HepG2 (cell line): ENCODE data around the gene C13orf42. TPM values are rescaled to one million over a fixed set of nuclear protein-coding genes. Genes with fewer than 3 reads are reported as not detected.

Experiments
- ATAC-seq: fragments of 200-7000 bp; cut with Tn5 transposase; 3 replicates; pipeline ENCODE4 v1.9.1; 2020; ENCODE audit warnings: mild to moderate bottlenecking, moderate library complexity
- BruUV-seq: library from RNA; stranded (reverse); fragments of 400-500 nt; replicated peaks from 2 replicates; lab custom pipeline; 2021; lab: Mats Ljungman, UMichigan
- CTCF ChIA-PET: fragments of 300-600 bp; formaldehyde crosslinking; extraction: SDS; loops from one replicate; lab custom pipeline; 2021; ENCODE audit warnings: low total read pairs, inconsistent platforms, low intra/inter-chr PET ratio; lab: Yijun Ruan, JAX
- POLR2A ChIA-PET: fragments of 350-600 bp; sonication (Branson Sonifier 250); formaldehyde crosslinking; loops from one replicate; lab custom pipeline; 2020; ENCODE audit warnings: antibody characterized with exemption, inconsistent platforms; lab: Yijun Ruan, JAX
- DNase-seq: peaks from one replicate; pipeline ENCODE4 v3.0.0-alpha.2; 2015; ENCODE audit warnings: low spot score
- FAIRE-seq: peaks from 3 replicates; lab custom pipeline; 2011; peaks lifted over from hg19 to GRCh38; lab: Jason Lieb, UNC
- H2AFZ ChIP-seq: one replicate; pipeline ENCODE4 v1.6.1; 2011; ENCODE audit warnings: low read length, inconsistent platforms
- H3K27ac ChIP-seq: fragments of 300-600 bp; 3 replicates; pipeline ENCODE4 v1.8.0; 2011; ENCODE audit warnings: mixed run types, mild to moderate bottlenecking, mixed read lengths, low read length, inconsistent platforms; ENCODE audit not compliant: insufficient read depth; ENCODE audit errors: extremely low read length
- H3K27me3 ChIP-seq, 2 experiments: fragments of 200-600 bp in 1 of 2; 2 replicates in 1 of 2; 3 replicates in 1 of 2; pipeline versions ENCODE4 v1.6.0 to v1.8.0; 2011; ENCODE audit warnings: low read length in 2 of 2, mild to moderate bottlenecking in 2 of 2, moderate library complexity in 2 of 2, inconsistent platforms in 1 of 2; ENCODE audit not compliant: insufficient read depth in 2 of 2, control insufficient read depth in 1 of 2
- H3K36me3 ChIP-seq, 2 experiments: fragments of 200-600 bp in 1 of 2; replicated peaks in 1 of 2; 2 replicates in 1 of 2; 3 replicates in 1 of 2; pipeline versions ENCODE4 v1.5.1 to v1.8.0; 2011; ENCODE audit warnings: low read length in 2 of 2, inconsistent platforms in 1 of 2; ENCODE audit not compliant: insufficient read depth in 2 of 2, control insufficient read depth in 1 of 2
- H3K4me1 ChIP-seq: 2 replicates; pipeline ENCODE4 v1.5.1; 2012; ENCODE audit warnings: low read length, inconsistent platforms; ENCODE audit not compliant: insufficient read depth
- H3K4me2 ChIP-seq: 2 replicates; pipeline ENCODE4 v1.6.0; 2011; ENCODE audit warnings: low read depth, low read length, inconsistent platforms
- H3K4me3 ChIP-seq, 3 experiments: fragments of 200-600 bp in 1 of 3; sonication (generic), shearing (Covaris generic) in 1 of 3; replicated peaks in 1 of 3; 2 replicates each; pipeline ENCODE4 v1.5.1; 2011 to 2016; ENCODE audit warnings: low read length in 3 of 3, inconsistent platforms in 2 of 3, low read depth in 2 of 3, mild to moderate bottlenecking in 2 of 3, control low read depth in 1 of 3, mixed read lengths in 1 of 3; ENCODE audit not compliant: insufficient read depth in 1 of 3
- H3K79me2 ChIP-seq: one replicate; pipeline ENCODE4 v1.6.1; 2011; ENCODE audit warnings: low read length, inconsistent platforms; ENCODE audit not compliant: insufficient read depth
- H3K9ac ChIP-seq: 2 replicates; pipeline ENCODE4 v1.6.0; 2011; ENCODE audit warnings: mild to moderate bottlenecking, low read depth, low read length, inconsistent platforms; ENCODE audit not compliant: insufficient read depth
- H3K9me3 ChIP-seq: 2 replicates; pipeline ENCODE4 v1.5.1; 2012; ENCODE audit warnings: mild to moderate bottlenecking, low read length
- H4K20me1 ChIP-seq: 2 replicates; pipeline ENCODE4 v1.6.0; 2011; ENCODE audit warnings: inconsistent platforms, mild to moderate bottlenecking, low read length, moderate library complexity; ENCODE audit not compliant: insufficient read depth
- ARID5B ChIP-seq: IDR thresholded peaks from 2 replicates; pipeline ENCODE4 v1.4.0; 2020; ENCODE audit warnings: mild to moderate bottlenecking, missing genetic modification reagents
- CTCF ChIP-seq: sonication (generic); formaldehyde crosslinking; IDR thresholded peaks from 2 replicates; pipeline ENCODE4 v1.5.0; 2020; ENCODE audit warnings: mild to moderate bottlenecking, missing genetic modification reagents, moderate library complexity
- GABPA ChIP-seq, 2 experiments: IDR thresholded peaks; 2 replicates each; pipeline ENCODE4 v1.6.1; 2011 to 2016; ENCODE audit warnings: low read depth in 2 of 2, low read length in 1 of 2, missing biosample characterization in 1 of 2, missing genetic modification characterization in 1 of 2
- GLMP ChIP-seq: sonication (generic); formaldehyde crosslinking; IDR thresholded peaks from 2 replicates; pipeline ENCODE4 v1.9.0; 2021; ENCODE audit warnings: missing genetic modification reagents, mild to moderate bottlenecking, borderline replicate concordance
- MEIS2 ChIP-seq: sonication (generic); formaldehyde crosslinking; IDR thresholded peaks from 2 replicates; pipeline ENCODE4 v1.9.0; 2021; ENCODE audit warnings: mild to moderate bottlenecking, missing genetic modification reagents
- PHB2 ChIP-seq: fragments of 450-650 bp; IDR thresholded peaks from 2 replicates; pipeline ENCODE4 v1.6.1; 2018; ENCODE audit not compliant: partially characterized antibody
- RBM39 ChIP-seq: fragments of 200-400 bp; formaldehyde crosslinking; IDR thresholded peaks from one replicate; pipeline ENCODE4 v1.6.1; 2018; ENCODE audit warnings: antibody characterized with exemption, mild to moderate bottlenecking, low read depth, low read length; ENCODE audit not compliant: poor library complexity, severe bottlenecking
- ZBTB20 ChIP-seq: sonication (generic); formaldehyde crosslinking; IDR thresholded peaks from 2 replicates; pipeline ENCODE4 v1.8.1; 2023; ENCODE audit warnings: missing genetic modification reagents, low read depth, mild to moderate bottlenecking, borderline replicate concordance
- ZBTB25 ChIP-seq: IDR thresholded peaks from 2 replicates; pipeline ENCODE4 v1.6.1; 2018; ENCODE audit warnings: missing genetic modification reagents
- ZMYM2 ChIP-seq: sonication (generic); formaldehyde crosslinking; IDR thresholded peaks from 2 replicates; pipeline ENCODE4 v1.8.0; 2022; ENCODE audit warnings: mild to moderate bottlenecking, missing genetic modification reagents
- ZNF552 ChIP-seq: sonication (generic); formaldehyde crosslinking; IDR thresholded peaks from 2 replicates; pipeline ENCODE4 v1.9.0; 2022; ENCODE audit warnings: missing genetic modification reagents, mild to moderate bottlenecking, borderline replicate concordance
- ZNF557 ChIP-seq: sonication (generic); formaldehyde crosslinking; IDR thresholded peaks from 2 replicates; pipeline ENCODE4 v1.4.0; 2020; ENCODE audit warnings: missing genetic modification reagents
- ZNF83 ChIP-seq: sonication (generic); formaldehyde crosslinking; IDR thresholded peaks from 2 replicates; pipeline ENCODE4 v1.4.0; 2020; ENCODE audit warnings: missing genetic modification reagents, mild to moderate bottlenecking, borderline replicate concordance
- WGBS: methylation state at CpG from one replicate; pipeline ENCODE4 v1.1.6; 2017; ENCODE audit warnings: low lambda C conversion rate; 5-methylcytosine and 5-hydroxymethylcytosine counted together
- in situ Hi-C: cut with HindIII; loops from 2 replicates; pipeline ENCODE4 v1.10.0; 2017; ENCODE audit warnings: low pct_unique_long_range_greater_than_20kb; ENCODE audit not compliant: extremely low pct_ligation_motif_present
- intact Hi-C: fragments of 100-400 bp; cut with micrococcal nuclease; formaldehyde crosslinking; loops from one replicate; pipeline ENCODE4 v1.10.0; 2022; ENCODE audit not compliant: unreplicated experiment
- polyA plus RNA-seq, 8 experiments: library from polyadenylated mRNA; depleted of rRNA in 3 of 8; stranded (reverse) in 7 of 8; unstranded in 1 of 8; fragments of >200 nt; fragmentation: Illumina TruSeq in 4 of 8; extraction: Trizol in 4 of 8; gene quantifications; 2 replicates each; pipeline versions ENCODE4 v1.2.1 to v1.2.3, GENCODE V29; 2011 to 2016; ENCODE audit warnings: low read depth in 4 of 8, missing spikeins in 1 of 8, mixed read lengths in 1 of 8; ENCODE audit not compliant: insufficient read depth in 1 of 8
- total RNA-seq, 5 experiments: library from RNA; depleted of rRNA; stranded (reverse); fragments of >200 nt; fragmentation: Illumina TruSeq; extraction: Trizol; gene quantifications; 2 replicates each; pipeline ENCODE4 v1.2.3, GENCODE V29; 2016; ENCODE audit warnings: low read depth in 1 of 5

Gene C13orf42
- total and polyA plus RNA-seq, 2 of the 13 experiments (the other 11 are each of a cell fraction or from before 2014, with no cell fraction given), result not detected

- ATAC-seq (no peak), FAIRE-seq (no peak), DNase-seq (no peak)
- Histone ChIP-seq H3K4me3 (no peak overlapping the region), H3K9me3 (no peaks in the 10 kb centered on the region), H3K27me3 (peaks cover 0 to 5% of the 10 kb centered on the region in 2 experiments; a peak in 2 of 5 replicates), H3K36me3 (no peaks in the 10 kb centered on the region), H3K4me1 (peaks cover 22% of the 10 kb centered on the region), H3K79me2 (no peaks in the 10 kb centered on the region), H2AFZ (no peak overlapping the region), H3K9ac (no peak overlapping the region)
- ChIA-PET POLR2A (no interaction called here), CTCF (no interaction called here)
- in situ Hi-C loops, result no loop called here
- intact Hi-C loops, result no loop called here
- 79% methylated on average over 3 of the region's 3 CpGs for WGBS
- no TSS peak for BruUV-seq
- no peak for TF ChIP-seq ZNF83
- TF ChIP-seq GABPA (IDR thresholded peaks at IDR 0.05; ENCODE audit: low read depth, low read length), result no peak
- TF ChIP-seq GABPA (CRISPR knock-in tag; IDR thresholded peaks at IDR 0.05; ENCODE audit: low read depth), result no peak
- no peak for TF ChIP-seq CTCF (CRISPR knock-in tag)
- no peak for TF ChIP-seq GLMP (CRISPR knock-in tag)
- TF ChIP-seq ZBTB25, result no peak
- TF ChIP-seq PHB2, result no peak
- no peak for TF ChIP-seq ZNF552 (CRISPR knock-in tag)
- no peak for TF ChIP-seq ZMYM2 (CRISPR knock-in tag)
- no peak for TF ChIP-seq ZNF557 (CRISPR knock-in tag)
- TF ChIP-seq ZBTB20 (CRISPR knock-in tag), result no peak
- no peak for TF ChIP-seq MEIS2 (CRISPR knock-in tag)
- TF ChIP-seq RBM39, result no peak
- no peak for TF ChIP-seq ARID5B
- TF ChIP-seq, all 625 proteins: peak for 0
- Histone ChIP-seq H3K4me2 (no peak overlapping the region), H4K20me1 (no peaks in the 10 kb centered on the region), H3K27ac (no peak overlapping the region)
Observed at GRCh38 chr13:51032831-51033230, 78.2 kb downstream of the C13orf42 start.
